GM12864 (cell line): ENCODE measurements around the gene CCN5.

ENCODE experiments used
- DNase-seq: peaks from one replicate; pipeline ENCODE4 v3.0.0-alpha.2; 2011; ENCODE audit warnings: low read depth
- H3K4me3 ChIP-seq: 2 replicates; pipeline ENCODE4 v1.5.1; 2011; ENCODE audit warnings: mild to moderate bottlenecking, low read depth, low read length, control low read depth
- CTCF ChIP-seq: IDR thresholded peaks from 2 replicates; pipeline ENCODE4 v1.5.1; 2011; ENCODE audit warnings: low read depth, mild to moderate bottlenecking, moderate library complexity, low read length, control low read depth, inconsistent platforms; ENCODE audit errors: missing control alignments

Gene CCN5

GRCh38 chr20:44691424-44692423 is 23.4 kb upstream of the CCN5 start:
- no peak overlapping the region for H3K4me3 ChIP-seq
- TF ChIP-seq CTCF = no peak
- DNase-seq = no peak

GRCh38 chr20:44692932-44693480 is 22.2 kb upstream of the CCN5 start:
- TF ChIP-seq CTCF = no peak
- no peak overlapping the region for H3K4me3 ChIP-seq
- DNase-seq = no peak

- no peak overlapping the region for H3K4me3 ChIP-seq
- no peak for TF ChIP-seq CTCF
- DNase-seq = no peak
Observed at GRCh38 chr20:44693627-44694026, 21.5 kb upstream of the CCN5 start.

GRCh38 chr20:44694159-44694558 is 21.0 kb upstream of the CCN5 start:
- DNase-seq = no peak
- TF ChIP-seq CTCF = no peak

GRCh38 chr20:44695295-44695673 is 19.9 kb upstream of the CCN5 start:
- no peak for DNase-seq
- TF ChIP-seq CTCF = no peak
- no peak overlapping the region for H3K4me3 ChIP-seq

More at GRCh38 chr20:44694159-44694558, 21.0 kb upstream of the CCN5 start:
- H3K4me3 ChIP-seq = no peak overlapping the region

GRCh38 chr20:44695674-44696300 is 19.4 kb upstream of the CCN5 start:
- no peak overlapping the region for H3K4me3 ChIP-seq
- no peak for DNase-seq
- no peak for TF ChIP-seq CTCF
